ENCODE data around the gene IKZF4. TPM values are rescaled to one million over a fixed set of nuclear protein-coding genes. Genes with fewer than 3 reads are reported as not detected.
"Not testable (repeated sequence)": the region's sequence is repeated elsewhere in the genome, so short reads cannot be mapped to it uniquely, and the experiment has no call there.

IKZF4 gene
- total and polyA plus RNA-seq, 5 donors from 2014 or later = 5.8 to 22.3 (median 6.8) TPM

- H3K36me3 Mint-ChIP-seq = no peaks in the 10 kb centered on the region
- peaks cover 0 to 5% (median 2%) of the 10 kb centered on the region in 4 donors for H3K4me1 Mint-ChIP-seq
- H3K27ac Mint-ChIP-seq = no peak overlapping the region
- H3K9me3 Mint-ChIP-seq = peaks cover 0 to 1% (median 0%) of the 10 kb centered on the region in 7 donors
- no peaks in the 10 kb centered on the region for H3K36me3 ChIP-seq (ENCODE audit: control insufficient read depth, insufficient read depth, low read length)
- no peaks in the 10 kb centered on the region for H3K27me3 ChIP-seq (ENCODE audit: control insufficient read depth, insufficient read depth, low read length)
- no peak overlapping the region for H3K4me3 Mint-ChIP-seq
- no peak overlapping the region for H3K4me3 ChIP-seq (ENCODE audit: low read depth, low read length)
- peaks cover 16% of the 10 kb centered on the region for H3K27me3 Mint-ChIP-seq
- no peak for ATAC-seq (ENCODE audit: low read depth in 2 of 2)
- no peak overlapping the region for H3K27ac ChIP-seq (ENCODE audit: insufficient read depth, low read length, poor library complexity, severe bottlenecking)
- DNase-seq = no peak
- H3K4me1 ChIP-seq (ENCODE audit: control insufficient read depth, insufficient read depth, low read length, poor library complexity, severe bottlenecking) = peaks cover 8% of the 10 kb centered on the region
- H3K9me3 ChIP-seq (ENCODE audit: control insufficient read depth in 2 of 2, low read length in 2 of 2) = no peaks in the 10 kb centered on the region
Measured at GRCh38 chr12:56074396-56074795, 53.6 kb downstream of the IKZF4 start.

- not testable (repeated sequence) for ATAC-seq (ENCODE audit: low read depth in 2 of 2); H3K27ac Mint-ChIP-seq; H3K9me3 ChIP-seq (ENCODE audit: control insufficient read depth in 2 of 2, low read length in 2 of 2); DNase-seq; H3K36me3 Mint-ChIP-seq; H3K36me3 ChIP-seq (ENCODE audit: control insufficient read depth, insufficient read depth, low read length); H3K27ac ChIP-seq (ENCODE audit: insufficient read depth, low read length, poor library complexity, severe bottlenecking); H3K27me3 ChIP-seq (ENCODE audit: control insufficient read depth, insufficient read depth, low read length); H3K9me3 Mint-ChIP-seq; H3K4me3 ChIP-seq (ENCODE audit: low read depth, low read length)
- Mint-ChIP-seq H3K27me3 (peaks cover 35% of the 10 kb centered on the region), H3K4me1 (peaks cover 0 to 17% (median 6%) of the 10 kb centered on the region in 4 donors), H3K4me3 (peak overlapping the region in 3 of 4 donors; percentile 57 to 93 (median 87))
- H3K4me1 ChIP-seq (ENCODE audit: control insufficient read depth, insufficient read depth, low read length, poor library complexity, severe bottlenecking) = peaks cover 21% of the 10 kb centered on the region
Measured at GRCh38 chr12:56077966-56078365, 57.1 kb downstream of the IKZF4 start.

- Mint-ChIP-seq H3K27me3 (peaks cover 35% of the 10 kb centered on the region), H3K4me3 (peak overlapping the region; percentile 57 to 93 (median 87)), H3K4me1 (peaks cover 0 to 17% (median 6%) of the 10 kb centered on the region in 4 donors), H3K27ac (no peak overlapping the region), H3K36me3 (no peaks in the 10 kb centered on the region), H3K9me3 (peaks cover 0 to 3% (median 0%) of the 10 kb centered on the region in 7 donors)
- no peak for ATAC-seq (ENCODE audit: low read depth in 2 of 2)
- H3K9me3 ChIP-seq (ENCODE audit: control insufficient read depth in 2 of 2, low read length in 2 of 2) = no peaks in the 10 kb centered on the region
- H3K27me3 ChIP-seq (ENCODE audit: control insufficient read depth, insufficient read depth, low read length) = no peaks in the 10 kb centered on the region
- DNase-seq = no peak
- H3K4me1 ChIP-seq (ENCODE audit: control insufficient read depth, insufficient read depth, low read length, poor library complexity, severe bottlenecking) = peaks cover 21% of the 10 kb centered on the region
- H3K27ac ChIP-seq (ENCODE audit: insufficient read depth, low read length, poor library complexity, severe bottlenecking) = no peak overlapping the region
- no peaks in the 10 kb centered on the region for H3K36me3 ChIP-seq (ENCODE audit: control insufficient read depth, insufficient read depth, low read length)
- H3K4me3 ChIP-seq (ENCODE audit: low read depth, low read length) = no peak overlapping the region
Measured at GRCh38 chr12:56078427-56078826, 57.6 kb downstream of the IKZF4 start.

GRCh38 chr12:56078931-56079722 is 58.3 kb downstream of the IKZF4 start:
- H3K4me1 Mint-ChIP-seq = peaks cover 0 to 17% (median 6%) of the 10 kb centered on the region in 4 donors
- peak; percentile 50 to 54 for ATAC-seq (ENCODE audit: low read depth in 2 of 2)
- H3K27ac ChIP-seq (ENCODE audit: insufficient read depth, low read length, poor library complexity, severe bottlenecking) = no peak overlapping the region
- H3K9me3 Mint-ChIP-seq = peaks cover 0 to 3% (median 0%) of the 10 kb centered on the region in 7 donors
- H3K4me3 ChIP-seq (ENCODE audit: low read depth, low read length) = peak overlapping the region; percentile 82
- no peaks in the 10 kb centered on the region for H3K9me3 ChIP-seq (ENCODE audit: control insufficient read depth in 2 of 2, low read length in 2 of 2)
- no peaks in the 10 kb centered on the region for H3K36me3 ChIP-seq (ENCODE audit: control insufficient read depth, insufficient read depth, low read length)
- no peaks in the 10 kb centered on the region for H3K27me3 ChIP-seq (ENCODE audit: control insufficient read depth, insufficient read depth, low read length)
- H3K36me3 Mint-ChIP-seq = no peaks in the 10 kb centered on the region
- H3K4me1 ChIP-seq (ENCODE audit: control insufficient read depth, insufficient read depth, low read length, poor library complexity, severe bottlenecking) = peaks cover 21% of the 10 kb centered on the region
- H3K27me3 Mint-ChIP-seq = peaks cover 40% of the 10 kb centered on the region
- peak; percentile 35 to 50 (median 45) for DNase-seq
- peak overlapping the region; percentile 80 to 93 (median 87) for H3K4me3 Mint-ChIP-seq
- no peak overlapping the region for H3K27ac Mint-ChIP-seq

- no peak within 1 kb of the TSS for H3K27ac ChIP-seq (ENCODE audit: insufficient read depth, low read length, poor library complexity, severe bottlenecking)
Measured at GRCh38 chr12:56079723-56080555, 59.1 kb downstream of the IKZF4 start, which contains the start of gene ERBB3. Gene ERBB3 (plus strand): TSS chr12:56080165. CDS start chr12:56080301, 136 bp downstream.

GRCh38 chr12:56080556-56081138 is 59.8 kb downstream of the IKZF4 start:
- H3K9me3 Mint-ChIP-seq = peaks cover 0 to 2% (median 0%) of the 10 kb centered on the region in 7 donors
- H3K27ac Mint-ChIP-seq = no peak overlapping the region
- Histone ChIP-seq H3K36me3 (ENCODE audit: control insufficient read depth, insufficient read depth, low read length) (no peaks in the 10 kb centered on the region), H3K4me1 (ENCODE audit: control insufficient read depth, insufficient read depth, low read length, poor library complexity, severe bottlenecking) (peaks cover 21% of the 10 kb centered on the region), H3K27ac (ENCODE audit: insufficient read depth, low read length, poor library complexity, severe bottlenecking) (no peak overlapping the region), H3K4me3 (ENCODE audit: low read depth, low read length) (no peak overlapping the region), H3K27me3 (ENCODE audit: control insufficient read depth, insufficient read depth, low read length) (no peaks in the 10 kb centered on the region), H3K9me3 (ENCODE audit: control insufficient read depth in 2 of 2, low read length in 2 of 2) (no peaks in the 10 kb centered on the region)
- H3K36me3 Mint-ChIP-seq = no peaks in the 10 kb centered on the region
- DNase-seq (peak in 1 of 3 donors; percentile 26), ATAC-seq (ENCODE audit: low read depth in 2 of 2) (no peak)
- H3K4me3 Mint-ChIP-seq = peak overlapping the region; percentile 80 to 93 (median 87)
- H3K27me3 Mint-ChIP-seq = peaks cover 40% of the 10 kb centered on the region
- H3K4me1 Mint-ChIP-seq = peaks cover 0 to 17% (median 6%) of the 10 kb centered on the region in 4 donors

More at GRCh38 chr12:56079723-56080555, 59.1 kb downstream of the IKZF4 start, which contains the start of gene ERBB3:
- Histone ChIP-seq H3K27me3 (ENCODE audit: control insufficient read depth, insufficient read depth, low read length) (no peaks in the 10 kb centered on the region), H3K4me1 (ENCODE audit: control insufficient read depth, insufficient read depth, low read length, poor library complexity, severe bottlenecking) (peaks cover 21% of the 10 kb centered on the region), H3K9me3 (ENCODE audit: control insufficient read depth in 2 of 2, low read length in 2 of 2) (no peaks in the 10 kb centered on the region), H3K4me3 (ENCODE audit: low read depth, low read length) (peak within 1 kb of the TSS; percentile 82), H3K36me3 (ENCODE audit: control insufficient read depth, insufficient read depth, low read length) (no peaks in the 10 kb centered on the region)
- Mint-ChIP-seq H3K4me1 (peaks cover 0 to 17% (median 6%) of the 10 kb centered on the region in 4 donors), H3K27ac (no peak within 1 kb of the TSS), H3K27me3 (peaks cover 40% of the 10 kb centered on the region), H3K4me3 (peak within 1 kb of the TSS; percentile 80 to 93 (median 87)), H3K9me3 (peaks cover 0 to 2% (median 0%) of the 10 kb centered on the region in 7 donors), H3K36me3 (no peaks in the 10 kb centered on the region)
- ATAC-seq (ENCODE audit: low read depth in 2 of 2) = peak; percentile 63 to 68
- DNase-seq = peak; percentile 41 to 66 (median 59)

Data from CD4-positive, CD25-positive, alpha-beta regulatory T cell (primary cell).